HepG2 (cell line): ENCODE measurements around the gene CFAP92.

ENCODE experiments used
- CTCF ChIP-seq: sonication (generic); formaldehyde crosslinking; IDR thresholded peaks from 2 replicates; pipeline ENCODE4 v1.5.0; 2020; ENCODE audit warnings: mild to moderate bottlenecking, missing genetic modification reagents, moderate library complexity
- MTF1 ChIP-seq: sonication (generic); formaldehyde crosslinking; IDR thresholded peaks from 2 replicates; pipeline ENCODE4 v1.5.0; 2020; ENCODE audit warnings: missing genetic modification reagents
- MYC ChIP-seq: sonication (generic); formaldehyde crosslinking; IDR thresholded peaks from 2 replicates; pipeline ENCODE4 v1.9.0; 2021; ENCODE audit warnings: missing genetic modification reagents, borderline replicate concordance
- ZBTB7A ChIP-seq: sonication (generic); formaldehyde crosslinking; IDR thresholded peaks from 2 replicates; pipeline ENCODE4 v1.8.0; 2022; ENCODE audit warnings: mild to moderate bottlenecking, missing genetic modification reagents
- ZNF124 ChIP-seq: sonication (generic); formaldehyde crosslinking; IDR thresholded peaks from 2 replicates; pipeline ENCODE4 v1.4.0; 2020; ENCODE audit warnings: missing genetic modification reagents

- TF ChIP-seq ZBTB7A (CRISPR knock-in tag) (no peak), CTCF (no peak), ZNF124 (CRISPR knock-in tag) (no peak), MYC (CRISPR knock-in tag) (no peak), MTF1 (CRISPR knock-in tag) (no peak)
Observed at GRCh38 chr3:128922804-128923459, 70.9 kb downstream of the CFAP92 start.
